Hematopoietic multipotent progenitor cell treated with erythropoietin and hydrocortisone succinate and interleukin-3 and kit ligand, for 17 days (in vitro differentiated cells): Measurements from ENCODE around the gene PWP1.

Experiments
- DNase-seq: peaks from one replicate; pipeline ENCODE4 v3.0.0-alpha.2; 2015; ENCODE audit warnings: low spot score

The PWP1 gene

DNA sequence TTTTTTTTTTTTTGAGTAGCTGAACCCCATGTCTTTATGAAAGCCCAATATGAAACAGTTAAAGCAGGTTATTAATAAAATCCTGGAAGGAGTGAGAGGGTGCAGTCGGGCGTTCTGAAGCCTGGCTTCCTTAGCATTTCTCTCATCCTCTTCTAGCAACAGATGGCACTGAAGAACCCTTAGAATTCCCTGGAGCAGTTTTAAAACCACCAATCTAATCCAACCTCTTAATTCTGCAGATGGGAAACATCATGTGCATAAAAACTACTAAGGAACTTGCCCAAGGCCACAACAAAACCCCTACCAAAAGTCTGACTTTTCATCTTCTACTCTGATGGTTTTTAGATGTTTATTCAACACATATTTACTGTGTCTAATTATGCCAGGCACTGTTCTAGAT is 50.2 kb downstream of the PWP1 start:
- DNase-seq, result no peak

- no peak for DNase-seq
Observed at GRCh38 chr12:107736914-107737313, 51.3 kb downstream of the PWP1 start.

GRCh38 chr12:107748472-107748871 is 62.9 kb downstream of the PWP1 start:
- DNase-seq, result no peak

DNA sequence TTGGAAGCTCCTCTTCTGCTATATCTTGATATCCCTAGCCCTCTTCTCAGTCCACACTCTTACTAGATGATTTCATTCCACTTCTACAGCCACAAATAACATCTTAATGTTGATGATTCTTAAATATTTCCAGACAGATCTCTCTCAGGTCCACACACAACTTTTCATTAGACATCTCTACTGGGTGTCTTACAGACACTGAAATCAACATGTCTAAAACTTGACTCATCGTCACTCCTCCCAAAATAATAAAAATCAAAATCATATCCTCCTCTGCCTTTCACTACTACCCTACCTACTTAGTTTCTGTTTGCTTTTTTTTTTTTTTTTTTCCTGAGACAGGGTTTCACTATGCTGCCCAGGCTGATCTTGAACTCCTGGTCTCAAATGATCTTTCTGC is 63.5 kb downstream of the PWP1 start:
- no peak for DNase-seq

- DNase-seq, result peak; percentile 20
Observed at GRCh38 chr12:107759410-107759809, 73.8 kb downstream of the PWP1 start.

GRCh38 chr12:107760207-107760808 is 74.7 kb downstream of the PWP1 start:
- DNase-seq, result peak; percentile 18

DNA sequence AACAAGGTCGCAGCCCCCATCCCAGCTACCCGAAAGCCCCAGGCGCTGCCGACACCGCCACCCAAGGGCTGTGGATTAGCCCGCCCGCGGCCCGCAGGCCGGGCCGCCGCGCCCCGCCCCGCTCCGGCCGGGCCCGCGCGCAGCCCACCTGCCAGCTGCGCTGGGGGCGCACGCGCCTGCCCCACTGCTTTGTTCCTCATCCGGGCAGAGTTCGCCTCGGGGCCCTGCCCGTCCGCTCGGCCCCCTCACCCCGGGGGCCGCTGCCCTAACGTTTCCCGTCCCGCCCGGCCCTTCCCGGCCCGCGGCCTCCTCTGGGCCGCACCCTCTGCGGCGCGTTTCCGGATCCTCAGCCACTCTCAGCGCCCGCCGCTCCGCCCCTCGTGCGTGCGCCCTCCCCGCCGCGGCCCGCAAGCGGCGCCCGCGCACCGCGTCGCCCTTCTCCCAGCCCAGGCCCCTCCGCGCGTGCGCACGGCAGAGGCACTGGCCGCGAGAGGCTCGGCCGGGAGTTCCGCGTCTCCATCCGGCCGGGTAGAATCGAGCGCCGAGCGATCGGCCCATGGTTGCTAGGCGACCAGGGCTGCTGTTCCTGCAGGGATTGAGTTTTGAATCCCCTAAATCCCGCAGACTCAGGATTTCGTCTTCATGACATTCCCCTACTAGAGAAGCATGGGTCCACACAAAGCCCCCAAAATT is 75.4 kb downstream of the PWP1 start, which contains the start of gene PRDM4:
Gene PRDM4 (minus strand): TSS at position 329 of the 693 bp plus-strand sequence. CDS start 622 bp downstream, outside the sequence.
- DNase-seq, result peak; percentile 86

DNA sequence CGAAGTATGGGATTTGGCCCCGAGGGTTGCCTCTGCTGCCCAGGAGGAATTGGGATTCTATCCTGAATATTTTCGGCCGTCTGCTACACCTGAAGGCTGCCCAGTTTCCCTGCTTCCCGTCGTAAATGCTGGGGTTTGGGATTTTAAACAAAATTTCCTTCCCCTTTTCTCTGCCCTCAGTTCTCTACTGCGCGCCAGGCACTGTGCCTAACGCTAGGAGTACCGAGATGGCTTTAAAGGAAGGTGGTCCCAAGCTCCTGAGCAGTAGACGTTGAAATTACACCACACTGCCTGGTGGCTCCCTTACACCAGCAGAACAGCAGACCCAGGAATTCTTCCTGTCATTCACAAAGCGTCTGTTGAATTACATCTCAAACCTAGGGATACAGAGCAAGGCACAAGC is 75.9 kb downstream of the PWP1 start:
- no peak for DNase-seq
